Activated T-helper 1 cell treated with anti-CD3 and anti-CD28 coated beads, Interleukin-12 subunit alpha, Interleukin-12 subunit beta, Interleukin-2, Interleukin-4 antibody, amounts not matched to agents 30 ng/mL and 10 ng/mL and 1 ng/mL, durations not matched to agents 14 hours and 24 hours and 36 hours (primary cell): ENCODE measurements around the gene DNM2. TPM values are rescaled to one million over a fixed set of nuclear protein-coding genes. Genes with fewer than 3 reads are reported as not detected.
"Not testable (repeated sequence)": the region's sequence is repeated elsewhere in the genome, so short reads cannot be mapped to it uniquely, and the experiment has no call there.

Experiments
- DNase-seq: peaks from one replicate; pipeline ENCODE4 v3.0.0; 2021; ENCODE audit warnings: low spot score
- H3K27ac Mint-ChIP-seq: one replicate; pipeline ENCODE4 v1.8.0; 2021; ENCODE audit warnings: mild to moderate bottlenecking, mixed read lengths
- H3K27me3 Mint-ChIP-seq: one replicate; pipeline ENCODE4 v1.8.0; 2022; ENCODE audit warnings: mild to moderate bottlenecking, moderate library complexity, mixed read lengths; ENCODE audit not compliant: insufficient read depth
- H3K36me3 Mint-ChIP-seq: one replicate; pipeline ENCODE4 v1.8.0; 2021; ENCODE audit warnings: low read depth, mixed read lengths
- H3K4me1 Mint-ChIP-seq: one replicate; pipeline ENCODE4 v1.8.0; 2021; ENCODE audit warnings: low read depth, mixed read lengths
- H3K4me3 Mint-ChIP-seq: one replicate; pipeline ENCODE4 v1.8.0; 2021; ENCODE audit warnings: mild to moderate bottlenecking, moderate library complexity, mixed read lengths
- H3K9me3 Mint-ChIP-seq: one replicate; pipeline ENCODE4 v1.8.0; 2021; ENCODE audit warnings: mixed read lengths
- intact Hi-C: fragments of 100-400 bp; cut with micrococcal nuclease; formaldehyde crosslinking; loops from one replicate; pipeline ENCODE4 v1.15.1; 2024
- total RNA-seq: library from RNA; stranded (reverse); gene quantifications from 2 replicates; pipeline ENCODE4 v1.2.3, GENCODE V29; 2022

DNM2 gene
- 236 and 240 TPM in 2 replicates for total RNA-seq

DNA sequence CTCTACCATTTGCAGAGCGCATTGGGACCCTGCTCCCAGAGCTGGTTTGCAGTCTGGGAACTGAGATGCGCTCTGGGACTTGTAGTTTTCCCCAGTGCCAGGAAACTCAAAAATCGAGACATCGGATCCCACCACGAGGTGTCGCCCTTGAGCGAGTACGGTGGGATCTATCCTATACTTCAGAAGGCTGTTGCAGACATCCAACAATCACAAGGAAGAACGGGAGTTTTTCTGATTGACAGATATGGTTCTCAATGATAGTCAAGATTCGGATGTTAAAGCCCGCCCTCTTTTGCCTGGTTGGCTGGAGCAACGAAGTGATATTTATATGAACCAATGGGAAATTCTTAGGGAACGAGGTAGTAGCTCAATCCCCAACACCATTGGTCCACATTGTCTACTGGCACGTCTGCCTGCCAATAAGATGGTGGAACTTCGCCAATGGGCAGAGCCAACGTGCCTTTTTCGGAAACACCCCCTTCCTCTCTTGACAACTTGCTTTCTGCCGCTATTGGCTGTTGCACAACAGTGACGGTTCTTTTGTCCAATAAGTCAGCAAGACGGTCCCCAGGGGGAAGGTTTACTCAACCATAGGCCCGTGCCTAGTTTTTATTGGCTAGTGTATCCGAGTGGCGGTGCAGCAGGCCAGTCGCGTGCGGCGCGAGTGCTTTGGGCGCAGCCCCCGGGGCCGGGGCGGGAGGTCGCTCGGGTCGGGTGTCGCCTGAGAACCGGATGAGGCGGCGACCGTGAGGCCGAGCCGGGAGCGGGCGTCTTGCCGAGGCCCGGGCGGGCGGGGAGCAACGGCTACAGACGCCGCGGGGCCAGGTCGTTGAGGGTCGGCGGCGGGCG lies at the start of gene DNM2:
Gene DNM2 (plus strand): TSS at position 724 of the 849 bp plus-strand sequence. CDS start 164 bp downstream, outside the sequence.
- H3K27me3 Mint-ChIP-seq = no peaks in the 10 kb centered on the region
- H3K36me3 Mint-ChIP-seq = peaks cover 8% of the 10 kb centered on the region
- H3K4me1 Mint-ChIP-seq = peaks cover 29% of the 10 kb centered on the region
- no peaks in the 10 kb centered on the region for H3K9me3 Mint-ChIP-seq
- peak; percentile 99 for DNase-seq
- intact Hi-C loops = loop anchor here (1.0 to 10.0 kb wide), 11 partner anchors 14 to 377 kb away; partner anchors contain the start of genes ILF3, SMARCA4 and TMED1
- H3K4me3 Mint-ChIP-seq = peak within 1 kb of the TSS; percentile 98
- H3K27ac Mint-ChIP-seq = peak within 1 kb of the TSS; percentile 88

GRCh38 chr19:10669246-10669645 lies 48.6 kb upstream of the DNM2 start:
- intact Hi-C loops = no loop called here
- peaks cover 19% of the 10 kb centered on the region for H3K36me3 Mint-ChIP-seq
- H3K4me1 Mint-ChIP-seq = peaks cover 15% of the 10 kb centered on the region
- no peaks in the 10 kb centered on the region for H3K9me3 Mint-ChIP-seq
- no peak for DNase-seq
- H3K4me3 Mint-ChIP-seq = no peak overlapping the region
- H3K27me3 Mint-ChIP-seq = no peaks in the 10 kb centered on the region
- no peak overlapping the region for H3K27ac Mint-ChIP-seq

DNA sequence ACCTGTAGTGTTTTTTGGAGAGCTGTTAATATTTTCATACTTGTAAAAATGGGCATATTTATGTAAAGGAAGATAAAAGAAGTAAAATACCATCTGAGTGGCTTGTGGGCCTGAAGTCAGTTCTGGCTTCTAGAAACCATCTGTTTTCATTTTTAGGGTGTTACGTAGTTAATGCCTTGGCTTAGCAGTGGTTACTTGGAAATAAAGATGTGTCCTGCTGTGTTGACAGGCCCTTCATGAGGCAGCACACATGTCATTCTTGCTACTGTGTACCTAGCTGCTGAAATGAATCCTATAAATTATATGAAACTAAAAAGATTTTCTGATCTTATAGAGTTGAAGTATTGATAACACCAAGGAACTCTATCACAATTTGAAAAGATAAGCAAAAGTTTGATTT lies 47.7 kb upstream of the DNM2 start:
- Mint-ChIP-seq H3K27ac (no peak overlapping the region), H3K4me3 (no peak overlapping the region), H3K4me1 (peaks cover 15% of the 10 kb centered on the region), H3K9me3 (no peaks in the 10 kb centered on the region), H3K27me3 (no peaks in the 10 kb centered on the region), H3K36me3 (peaks cover 22% of the 10 kb centered on the region)
- intact Hi-C loops = no loop called here
- no peak for DNase-seq

DNA sequence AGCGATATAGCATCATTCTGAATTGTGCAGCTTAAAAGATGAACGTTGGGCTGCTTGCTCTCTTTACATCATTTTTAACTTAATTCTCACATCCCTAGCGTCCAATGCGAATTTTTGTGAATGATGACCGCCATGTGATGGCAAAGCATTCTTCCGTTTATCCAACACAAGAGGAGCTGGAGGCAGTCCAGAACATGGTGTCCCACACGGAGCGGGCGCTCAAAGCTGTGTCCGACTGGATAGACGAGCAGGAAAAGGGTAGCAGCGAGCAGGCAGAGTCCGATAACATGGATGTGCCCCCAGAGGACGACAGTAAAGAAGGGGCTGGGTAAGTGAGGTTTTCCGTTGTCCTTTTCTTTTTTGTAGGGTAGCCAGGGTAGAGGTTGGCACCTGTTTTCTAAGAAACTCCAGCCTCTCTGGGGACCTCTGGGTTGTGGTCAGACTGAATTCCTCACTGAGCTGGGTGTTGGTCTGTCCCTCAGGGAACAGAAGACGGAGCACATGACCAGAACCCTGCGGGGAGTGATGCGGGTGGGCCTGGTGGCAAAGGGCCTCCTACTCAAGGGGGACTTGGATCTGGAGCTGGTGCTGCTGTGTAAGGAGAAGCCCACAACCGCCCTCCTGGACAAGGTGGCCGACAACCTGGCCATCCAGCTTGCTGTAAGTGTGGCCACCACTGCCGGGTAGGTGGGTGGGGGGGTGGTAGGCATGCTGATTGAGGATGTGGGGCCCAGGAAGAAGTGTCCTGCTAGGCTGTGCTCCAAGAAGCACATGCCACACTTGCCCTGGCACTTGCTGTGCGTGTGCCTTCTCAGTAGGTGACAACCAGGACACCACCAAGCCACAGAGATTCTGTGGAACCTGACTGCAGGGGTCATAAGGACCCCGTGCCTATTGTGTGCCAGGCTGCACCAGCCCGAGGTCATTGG lies 46.7 kb upstream of the DNM2 start:
- H3K36me3 Mint-ChIP-seq = peaks cover 22% of the 10 kb centered on the region

GRCh38 chr19:10671922-10672321 lies 46.0 kb upstream of the DNM2 start:
- DNase-seq, H3K27me3 Mint-ChIP-seq, H3K4me3 Mint-ChIP-seq, intact Hi-C loops, H3K9me3 Mint-ChIP-seq, H3K27ac Mint-ChIP-seq: not testable (repeated sequence)
- Mint-ChIP-seq H3K4me1 (peaks cover 15% of the 10 kb centered on the region), H3K36me3 (peaks cover 25% of the 10 kb centered on the region)

More for the DNA sequence above, 46.7 kb upstream of the DNM2 start:
- Mint-ChIP-seq H3K4me1 (peaks cover 15% of the 10 kb centered on the region), H3K9me3 (no peaks in the 10 kb centered on the region), H3K4me3 (no peak overlapping the region), H3K27me3 (no peaks in the 10 kb centered on the region), H3K27ac (no peak overlapping the region)
- DNase-seq = no peak
- intact Hi-C loops = no loop called here

DNA sequence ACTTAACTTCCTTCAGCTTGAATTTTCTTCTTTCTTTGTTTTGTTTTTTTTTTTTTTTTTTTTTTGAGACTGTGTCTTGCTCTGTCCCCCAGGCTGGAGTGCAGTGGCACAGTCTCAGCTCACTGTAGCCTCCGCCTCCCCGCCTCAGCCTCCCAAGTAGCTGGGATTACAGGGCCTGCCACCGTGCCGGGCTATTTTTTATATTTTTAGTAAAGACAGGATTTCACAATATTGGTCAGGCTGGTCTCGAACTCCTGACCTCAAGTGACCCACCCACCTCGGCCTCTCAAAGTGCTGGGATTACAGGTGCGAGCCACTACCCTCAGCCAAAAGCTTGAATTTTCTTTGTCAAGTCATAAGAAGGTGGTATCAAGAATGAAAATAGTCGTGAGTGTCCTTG lies 42.7 kb upstream of the DNM2 start:
- H3K4me3 Mint-ChIP-seq, H3K27me3 Mint-ChIP-seq, H3K4me1 Mint-ChIP-seq, DNase-seq, intact Hi-C loops, H3K9me3 Mint-ChIP-seq, H3K27ac Mint-ChIP-seq: not testable (repeated sequence)
- peaks cover 37% of the 10 kb centered on the region for H3K36me3 Mint-ChIP-seq

GRCh38 chr19:10677751-10678150 lies 40.1 kb upstream of the DNM2 start:
- H3K27ac Mint-ChIP-seq = no peak overlapping the region
- H3K4me3 Mint-ChIP-seq = no peak overlapping the region
- H3K9me3 Mint-ChIP-seq = no peaks in the 10 kb centered on the region
- no peaks in the 10 kb centered on the region for H3K4me1 Mint-ChIP-seq
- no peaks in the 10 kb centered on the region for H3K27me3 Mint-ChIP-seq
- H3K36me3 Mint-ChIP-seq = peaks cover 39% of the 10 kb centered on the region
- DNase-seq = no peak
- intact Hi-C loops = no loop called here

DNA sequence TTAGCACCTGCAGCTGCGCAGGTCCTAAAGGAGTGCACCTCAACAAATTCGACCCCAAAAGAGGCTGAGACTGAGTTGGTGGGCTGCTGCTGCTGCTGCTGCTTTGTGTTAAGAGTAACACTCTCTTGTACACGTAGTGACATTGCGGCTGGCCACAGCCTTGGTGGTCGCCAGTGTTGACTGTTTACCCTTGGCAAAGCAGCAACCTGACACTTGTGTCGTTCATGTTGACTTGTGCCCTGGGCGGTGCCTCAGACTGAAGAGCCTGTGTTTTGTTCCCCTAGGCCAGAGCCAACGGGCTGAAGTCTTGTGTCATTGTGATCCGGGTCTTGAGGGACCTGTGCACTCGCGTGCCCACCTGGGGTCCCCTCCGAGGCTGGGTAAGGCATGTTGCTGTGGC lies 39.1 kb upstream of the DNM2 start:
- no peaks in the 10 kb centered on the region for H3K9me3 Mint-ChIP-seq
- H3K27ac Mint-ChIP-seq = no peak overlapping the region
- no peaks in the 10 kb centered on the region for H3K4me1 Mint-ChIP-seq
- intact Hi-C loops = no loop called here
- H3K36me3 Mint-ChIP-seq = peaks cover 35% of the 10 kb centered on the region
- no peak overlapping the region for H3K4me3 Mint-ChIP-seq
- H3K27me3 Mint-ChIP-seq = no peaks in the 10 kb centered on the region
- DNase-seq = no peak

- H3K27me3 Mint-ChIP-seq = no peaks in the 10 kb centered on the region
- H3K27ac Mint-ChIP-seq = no peak overlapping the region
- intact Hi-C loops = no loop called here
- no peaks in the 10 kb centered on the region for H3K4me1 Mint-ChIP-seq
- H3K4me3 Mint-ChIP-seq = no peak overlapping the region
- no peak for DNase-seq
- H3K9me3 Mint-ChIP-seq = no peaks in the 10 kb centered on the region
- H3K36me3 Mint-ChIP-seq = peaks cover 40% of the 10 kb centered on the region
Observed at GRCh38 chr19:10679743-10680142, 38.1 kb upstream of the DNM2 start.

- Mint-ChIP-seq H3K27ac (no peak overlapping the region), H3K27me3 (no peaks in the 10 kb centered on the region), H3K36me3 (peaks cover 41% of the 10 kb centered on the region), H3K9me3 (no peaks in the 10 kb centered on the region), H3K4me1 (no peaks in the 10 kb centered on the region), H3K4me3 (no peak overlapping the region)
- DNase-seq = no peak
- intact Hi-C loops = no loop called here
Observed at GRCh38 chr19:10680545-10681135, 37.2 kb upstream of the DNM2 start.

DNA sequence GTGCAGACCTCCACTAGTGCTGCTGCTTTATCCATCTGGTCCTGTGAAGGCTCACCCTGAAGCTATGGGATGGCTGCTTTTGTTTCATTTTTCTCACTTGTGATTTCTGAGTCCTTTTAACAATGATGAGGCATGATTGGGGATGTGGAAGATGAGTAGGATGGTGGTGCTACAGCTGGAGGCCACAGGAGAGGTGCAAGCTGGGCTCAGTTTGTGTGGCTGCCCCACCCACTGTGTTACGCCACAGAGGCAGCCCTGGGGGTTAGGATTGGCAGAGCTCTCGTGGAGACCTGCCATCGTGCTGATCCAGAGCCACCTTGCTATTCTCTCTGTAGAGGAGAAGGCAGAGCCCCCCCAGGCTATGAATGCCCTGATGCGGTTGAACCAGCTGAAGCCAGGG lies 36.2 kb upstream of the DNM2 start:
- Mint-ChIP-seq H3K9me3 (no peaks in the 10 kb centered on the region), H3K4me3 (no peak overlapping the region), H3K36me3 (peaks cover 41% of the 10 kb centered on the region), H3K27ac (peak overlapping the region; percentile 52), H3K27me3 (no peaks in the 10 kb centered on the region), H3K4me1 (no peaks in the 10 kb centered on the region)
- intact Hi-C loops = no loop called here
- DNase-seq = no peak

DNA sequence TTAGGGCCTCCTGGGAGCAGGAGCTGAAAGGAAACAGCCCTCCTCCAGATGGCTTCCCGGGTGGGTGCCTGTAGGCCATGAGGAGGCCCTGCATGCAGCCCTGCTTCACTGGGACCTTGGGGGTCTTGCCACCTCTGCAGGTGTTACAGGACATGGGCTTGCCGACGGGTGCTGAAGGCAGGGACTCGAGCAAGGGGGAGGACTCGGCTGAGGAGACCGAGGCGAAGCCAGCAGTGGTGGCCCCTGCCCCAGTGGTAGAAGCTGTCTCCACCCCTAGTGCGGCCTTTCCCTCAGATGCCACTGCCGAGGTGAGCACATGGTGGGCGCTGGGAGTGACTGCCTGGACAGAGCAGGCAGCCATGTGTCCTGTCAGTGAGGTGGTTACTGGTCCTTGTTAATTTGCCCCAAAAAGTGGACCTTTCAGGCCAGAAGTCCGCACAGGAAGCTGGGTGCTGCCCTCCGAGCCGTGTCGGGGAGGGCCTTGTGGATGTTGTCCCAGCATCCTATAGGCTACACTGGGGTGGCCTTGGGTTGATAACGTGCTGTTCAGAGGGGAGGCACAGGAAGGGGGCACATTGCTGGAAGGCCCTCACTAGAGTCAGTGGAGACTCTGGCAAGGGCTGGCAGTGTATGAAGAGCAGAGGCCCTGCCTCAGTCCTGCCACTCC lies 35.3 kb upstream of the DNM2 start:
- H3K4me1 Mint-ChIP-seq = no peaks in the 10 kb centered on the region
- intact Hi-C loops = no loop called here
- H3K4me3 Mint-ChIP-seq = no peak overlapping the region
- no peak for DNase-seq
- no peaks in the 10 kb centered on the region for H3K27me3 Mint-ChIP-seq
- H3K27ac Mint-ChIP-seq = no peak overlapping the region
- H3K36me3 Mint-ChIP-seq = peaks cover 39% of the 10 kb centered on the region
- no peaks in the 10 kb centered on the region for H3K9me3 Mint-ChIP-seq
